NB4 (cell line): Measurements from ENCODE around the gene DNAH11.

ENCODE experiments used
- CTCF ChIP-seq: IDR thresholded peaks from one replicate; pipeline ENCODE4 v1.5.1; 2012; ENCODE audit warnings: low read depth, low read length
- MAX ChIP-seq: IDR thresholded peaks from 2 replicates; pipeline ENCODE4 v1.6.1; 2011; ENCODE audit warnings: low read depth, low read length
- MYC ChIP-seq: IDR thresholded peaks from 2 replicates; pipeline ENCODE4 v1.6.1; 2011; ENCODE audit warnings: low read depth, low read length
- POLR2A ChIP-seq: IDR thresholded peaks from 2 replicates; pipeline ENCODE4 v1.6.1; 2011; ENCODE audit warnings: mild to moderate bottlenecking; ENCODE audit not compliant: insufficient read length; ENCODE audit errors: extremely low read depth

- TF ChIP-seq CTCF (no peak), POLR2A (no peak), MAX (no peak), MYC (no peak)
These were observed 360.4 kb downstream of the DNAH11 start for GRCh38 chr7:21903020-21903786.
